ENCODE data around the gene GYS1.

GYS1 gene

GRCh38 chr19:48959341-48960239 is 33.5 kb downstream of the GYS1 start:
- H3K4me1 Mint-ChIP-seq (ENCODE audit: low read depth), result peaks cover 87% of the 10 kb centered on the region
- peak overlapping the region; percentile 71 for H3K27ac Mint-ChIP-seq
- H3K27me3 Mint-ChIP-seq, result no peaks in the 10 kb centered on the region
- H3K36me3 Mint-ChIP-seq (ENCODE audit: low read depth), result peaks cover 85% of the 10 kb centered on the region
- H3K9me3 Mint-ChIP-seq, result no peaks in the 10 kb centered on the region
- no peak overlapping the region for H3K4me3 Mint-ChIP-seq
- intact Hi-C loops (cut with micrococcal nuclease), result no loop called here

GRCh38 chr19:48958006-48958405 is 35.1 kb downstream of the GYS1 start:
- Mint-ChIP-seq H3K4me1 (ENCODE audit: low read depth) (peaks cover 85% of the 10 kb centered on the region), H3K27me3 (no peaks in the 10 kb centered on the region), H3K36me3 (ENCODE audit: low read depth) (peaks cover 69% of the 10 kb centered on the region), H3K27ac (no peak overlapping the region), H3K9me3 (no peaks in the 10 kb centered on the region), H3K4me3 (no peak overlapping the region)
- intact Hi-C loops (cut with micrococcal nuclease), result no loop called here

GRCh38 chr19:48955308-48955958 is 37.7 kb downstream of the GYS1 start:
- peaks cover 44% of the 10 kb centered on the region for H3K36me3 Mint-ChIP-seq (ENCODE audit: low read depth)
- H3K9me3 Mint-ChIP-seq, result no peaks in the 10 kb centered on the region
- peaks cover 62% of the 10 kb centered on the region for H3K4me1 Mint-ChIP-seq (ENCODE audit: low read depth)
- H3K27me3 Mint-ChIP-seq, result peaks cover 8% of the 10 kb centered on the region
- peak overlapping the region; percentile 85 for H3K4me3 Mint-ChIP-seq
- intact Hi-C loops (cut with micrococcal nuclease), result no loop called here
- peak overlapping the region; percentile 87 for H3K27ac Mint-ChIP-seq

GRCh38 chr19:48954595-48955307 is 38.4 kb downstream of the GYS1 start, which contains the start of gene BAX:
Gene BAX (plus strand): TSS chr19:48954875. CDS start chr19:48954929, 54 bp downstream.
- H3K4me1 Mint-ChIP-seq (ENCODE audit: low read depth), result peaks cover 69% of the 10 kb centered on the region
- peaks cover 8% of the 10 kb centered on the region for H3K27me3 Mint-ChIP-seq
- intact Hi-C loops (cut with micrococcal nuclease), result no loop called here
- H3K36me3 Mint-ChIP-seq (ENCODE audit: low read depth), result peaks cover 43% of the 10 kb centered on the region
- H3K9me3 Mint-ChIP-seq, result no peaks in the 10 kb centered on the region
- H3K4me3 Mint-ChIP-seq, result peak within 1 kb of the TSS; percentile 85
- H3K27ac Mint-ChIP-seq, result peak within 1 kb of the TSS; percentile 87

- peaks cover 41% of the 10 kb centered on the region for H3K36me3 Mint-ChIP-seq (ENCODE audit: low read depth)
- H3K9me3 Mint-ChIP-seq, result peaks cover under 1% of the 10 kb centered on the region
- peaks cover 8% of the 10 kb centered on the region for H3K27me3 Mint-ChIP-seq
- intact Hi-C loops (cut with micrococcal nuclease), result no loop called here
- peak overlapping the region; percentile 87 for H3K27ac Mint-ChIP-seq
- peaks cover 64% of the 10 kb centered on the region for H3K4me1 Mint-ChIP-seq (ENCODE audit: low read depth)
- H3K4me3 Mint-ChIP-seq, result peak overlapping the region; percentile 85
Measured at GRCh38 chr19:48953990-48954594, 39.0 kb downstream of the GYS1 start.

GRCh38 chr19:48953141-48953540 is 40.0 kb downstream of the GYS1 start:
- Mint-ChIP-seq H3K9me3 (peaks cover 10% of the 10 kb centered on the region), H3K4me1 (ENCODE audit: low read depth) (peaks cover 54% of the 10 kb centered on the region), H3K27me3 (peaks cover 8% of the 10 kb centered on the region), H3K27ac (peak overlapping the region; percentile 62), H3K4me3 (no peak overlapping the region), H3K36me3 (ENCODE audit: low read depth) (peaks cover 32% of the 10 kb centered on the region)
- intact Hi-C loops (cut with micrococcal nuclease), result no loop called here

GRCh38 chr19:48950830-48951519 is 42.1 kb downstream of the GYS1 start:
- Mint-ChIP-seq H3K4me1 (ENCODE audit: low read depth) (peaks cover 32% of the 10 kb centered on the region), H3K27me3 (peaks cover 8% of the 10 kb centered on the region), H3K36me3 (ENCODE audit: low read depth) (peaks cover 10% of the 10 kb centered on the region), H3K4me3 (no peak overlapping the region), H3K9me3 (peaks cover 22% of the 10 kb centered on the region), H3K27ac (no peak overlapping the region)
- intact Hi-C loops (cut with micrococcal nuclease), result no loop called here

- Mint-ChIP-seq H3K36me3 (ENCODE audit: low read depth) (peaks cover 2% of the 10 kb centered on the region), H3K9me3 (peaks cover 22% of the 10 kb centered on the region), H3K27me3 (peaks cover 8% of the 10 kb centered on the region), H3K4me1 (ENCODE audit: low read depth) (peaks cover 25% of the 10 kb centered on the region), H3K4me3 (no peak overlapping the region), H3K27ac (peak overlapping the region; percentile 32)
- intact Hi-C loops (cut with micrococcal nuclease), result no loop called here
Measured at GRCh38 chr19:48950159-48950558, 43.0 kb downstream of the GYS1 start.

GRCh38 chr19:48947258-48947542 is 45.9 kb downstream of the GYS1 start:
- H3K27me3 Mint-ChIP-seq, result peaks cover 8% of the 10 kb centered on the region
- H3K4me1 Mint-ChIP-seq (ENCODE audit: low read depth), result peaks cover 8% of the 10 kb centered on the region
- no peak overlapping the region for H3K27ac Mint-ChIP-seq
- intact Hi-C loops (cut with micrococcal nuclease), result no loop called here
- no peak overlapping the region for H3K4me3 Mint-ChIP-seq
- no peaks in the 10 kb centered on the region for H3K36me3 Mint-ChIP-seq (ENCODE audit: low read depth)
- H3K9me3 Mint-ChIP-seq, result peaks cover 22% of the 10 kb centered on the region

- no peak overlapping the region for H3K4me3 Mint-ChIP-seq
- H3K4me1 Mint-ChIP-seq (ENCODE audit: low read depth), result peaks cover 8% of the 10 kb centered on the region
Measured at GRCh38 chr19:48946463-48947257, 46.4 kb downstream of the GYS1 start.

GRCh38 chr19:48945817-48946216 is 47.3 kb downstream of the GYS1 start:
- no peaks in the 10 kb centered on the region for H3K36me3 Mint-ChIP-seq (ENCODE audit: low read depth)
- peaks cover 3% of the 10 kb centered on the region for H3K27me3 Mint-ChIP-seq
- H3K27ac Mint-ChIP-seq, result no peak overlapping the region
- H3K4me1 Mint-ChIP-seq (ENCODE audit: low read depth), result peaks cover 8% of the 10 kb centered on the region
- intact Hi-C loops (cut with micrococcal nuclease), result no loop called here
- H3K9me3 Mint-ChIP-seq, result peaks cover 28% of the 10 kb centered on the region
- no peak overlapping the region for H3K4me3 Mint-ChIP-seq

More at GRCh38 chr19:48946463-48947257, 46.4 kb downstream of the GYS1 start:
- H3K27me3 Mint-ChIP-seq, result peaks cover 3% of the 10 kb centered on the region
- no peak overlapping the region for H3K27ac Mint-ChIP-seq
- no peaks in the 10 kb centered on the region for H3K36me3 Mint-ChIP-seq (ENCODE audit: low read depth)
- H3K9me3 Mint-ChIP-seq, result peaks cover 22% of the 10 kb centered on the region
- intact Hi-C loops (cut with micrococcal nuclease), result no loop called here

- Mint-ChIP-seq H3K4me1 (ENCODE audit: low read depth) (peaks cover 8% of the 10 kb centered on the region), H3K27me3 (peaks cover 3% of the 10 kb centered on the region), H3K36me3 (ENCODE audit: low read depth) (no peaks in the 10 kb centered on the region), H3K9me3 (peaks cover 32% of the 10 kb centered on the region), H3K4me3 (no peak overlapping the region), H3K27ac (no peak overlapping the region)
- intact Hi-C loops (cut with micrococcal nuclease), result no loop called here
Measured at GRCh38 chr19:48945415-48945814, 47.7 kb downstream of the GYS1 start.

GRCh38 chr19:48943081-48943480 is 50.0 kb downstream of the GYS1 start:
- intact Hi-C loops (cut with micrococcal nuclease), result no loop called here
- Mint-ChIP-seq H3K36me3 (ENCODE audit: low read depth) (no peaks in the 10 kb centered on the region), H3K9me3 (peaks cover 21% of the 10 kb centered on the region), H3K27ac (no peak overlapping the region), H3K4me1 (ENCODE audit: low read depth) (no peaks in the 10 kb centered on the region), H3K27me3 (peaks cover 9% of the 10 kb centered on the region), H3K4me3 (no peak overlapping the region)
